HG02885 (cell line): ENCODE measurements around the gene PHACTR4.
"Not testable (repeated sequence)": the region's sequence is repeated elsewhere in the genome, so short reads cannot be mapped to it uniquely, and the experiment has no call there.

Experiments used
- ATAC-seq: cut with Tn5 transposase; IDR thresholded peaks from one replicate; pipeline ENCODE4 v1.9.1; 2021; ENCODE audit warnings: mild to moderate bottlenecking; ENCODE audit not compliant: unreplicated experiment, poor library complexity

Gene PHACTR4

GRCh38 chr1:28518745-28519341 is 149.3 kb downstream of the PHACTR4 start:
- ATAC-seq, result peak; percentile 7

GRCh38 chr1:28519946-28520725 is 150.6 kb downstream of the PHACTR4 start:
- ATAC-seq, result no peak

- not testable (repeated sequence) for ATAC-seq
Observed at GRCh38 chr1:28520796-28521195, 151.3 kb downstream of the PHACTR4 start.

- no peak for ATAC-seq
Observed at GRCh38 chr1:28521502-28522164, 152.1 kb downstream of the PHACTR4 start.

- not testable (repeated sequence) for ATAC-seq
Observed at GRCh38 chr1:28522537-28522936, 153.0 kb downstream of the PHACTR4 start.

- ATAC-seq, result not testable (repeated sequence)
Observed at GRCh38 chr1:28525002-28525642, 155.6 kb downstream of the PHACTR4 start.

GRCh38 chr1:28526886-28527285 is 157.3 kb downstream of the PHACTR4 start:
- no peak for ATAC-seq

GRCh38 chr1:28530456-28530855 is 160.9 kb downstream of the PHACTR4 start:
- ATAC-seq, result no peak

- ATAC-seq, result no peak
Observed at GRCh38 chr1:28534671-28535070, 165.1 kb downstream of the PHACTR4 start.

GRCh38 chr1:28535180-28535579 is 165.6 kb downstream of the PHACTR4 start:
- ATAC-seq, result no peak

- no peak for ATAC-seq
Observed at GRCh38 chr1:28537457-28538199, 168.1 kb downstream of the PHACTR4 start.

GRCh38 chr1:28538286-28538685 is 168.7 kb downstream of the PHACTR4 start:
- ATAC-seq, result no peak

GRCh38 chr1:28540651-28541050 is 171.1 kb downstream of the PHACTR4 start:
- ATAC-seq, result no peak

GRCh38 chr1:28541414-28542015 is 172.0 kb downstream of the PHACTR4 start:
- not testable (repeated sequence) for ATAC-seq

- ATAC-seq, result no peak
Observed at GRCh38 chr1:28545246-28545628, 175.7 kb downstream of the PHACTR4 start.

- no peak for ATAC-seq
Observed at GRCh38 chr1:28548318-28548717, 178.8 kb downstream of the PHACTR4 start.
